CD14-positive monocyte (primary cell): ENCODE measurements around the gene LRRC4. TPM values are rescaled to one million over a fixed set of nuclear protein-coding genes. Genes with fewer than 3 reads are reported as not detected.

Experiments used
- DNase-seq, 3 donors: peaks; one replicate each; pipeline ENCODE4 v3.0.0-alpha.2; 2011 to 2022
- H2AFZ ChIP-seq: 2 replicates; pipeline ENCODE4 v1.6.0; 2012; ENCODE audit warnings: mild to moderate bottlenecking, low read depth, low read length, inconsistent platforms; ENCODE audit not compliant: insufficient read depth, poor library complexity, severe bottlenecking
- H3K27ac ChIP-seq, 2 donors: 1 replicate in 1 of 2; 2 replicates in 1 of 2; pipeline ENCODE4 v1.5.1; 2012 to 2013; ENCODE audit warnings: low read length in 2 of 2, control low read depth in 1 of 2, inconsistent platforms in 1 of 2, low read depth in 1 of 2, mild to moderate bottlenecking in 1 of 2
- H3K27me3 ChIP-seq, 2 donors: one replicate each; pipeline versions ENCODE4 v1.6.0 to v1.6.1; 2011 to 2013; ENCODE audit warnings: low read length in 2 of 2; ENCODE audit not compliant: control insufficient read depth in 2 of 2, insufficient read depth in 2 of 2
- H3K36me3 ChIP-seq, 2 donors: replicated peaks in 1 of 2; 1 replicate in 1 of 2; 2 replicates in 1 of 2; pipeline versions ENCODE4 v1.5.1 to v1.6.1; 2012 to 2013; ENCODE audit warnings: low read length in 2 of 2, control low read depth in 1 of 2, inconsistent platforms in 1 of 2, mild to moderate bottlenecking in 1 of 2; ENCODE audit not compliant: insufficient read depth in 2 of 2, control insufficient read depth in 1 of 2
- H3K4me1 ChIP-seq, 2 donors: 1 replicate in 1 of 2; 2 replicates in 1 of 2; pipeline versions ENCODE4 v1.5.1 to v1.6.1; 2012 to 2013; ENCODE audit warnings: low read length in 2 of 2, control low read depth in 1 of 2, inconsistent platforms in 1 of 2, mild to moderate bottlenecking in 1 of 2, moderate library complexity in 1 of 2; ENCODE audit not compliant: insufficient read depth in 2 of 2, control insufficient read depth in 1 of 2
- H3K4me2 ChIP-seq: replicated peaks from 2 replicates; pipeline ENCODE3; 2012; ENCODE audit warnings: low read length, moderate library complexity, mild to moderate bottlenecking; ENCODE audit not compliant: poor library complexity, severe bottlenecking; ENCODE audit errors: extremely low read depth
- H3K4me3 ChIP-seq, 3 experiments: fragments of 200-600 bp in 1 of 3; sonication (generic) in 1 of 3; replicated peaks in 1 of 3; 1 replicate in 2 of 3; 2 replicates in 1 of 3; pipeline ENCODE4 v1.5.1; 2011 to 2013; ENCODE audit warnings: low read length in 3 of 3, mild to moderate bottlenecking in 3 of 3, control low read depth in 2 of 3, low read depth in 2 of 3, inconsistent platforms in 1 of 3, moderate library complexity in 1 of 3
- H3K79me2 ChIP-seq: 2 replicates; pipeline ENCODE4 v1.6.0; 2012; ENCODE audit warnings: mild to moderate bottlenecking, control low read depth, inconsistent platforms, low read length, moderate library complexity; ENCODE audit not compliant: insufficient read depth
- H3K9ac ChIP-seq: 2 replicates; pipeline ENCODE4 v1.6.0; 2017; ENCODE audit warnings: low read length, mild to moderate bottlenecking; ENCODE audit not compliant: insufficient read depth, poor library complexity, severe bottlenecking
- H3K9me3 ChIP-seq, 2 donors: replicated peaks in 1 of 2; 1 replicate in 1 of 2; 2 replicates in 1 of 2; pipeline versions ENCODE4 v1.5.1 to v1.6.1; 2012 to 2013; ENCODE audit warnings: low read length in 2 of 2, control low read depth in 1 of 2; ENCODE audit not compliant: control insufficient read depth in 1 of 2, insufficient read depth in 1 of 2
- H4K20me1 ChIP-seq: 2 replicates; pipeline ENCODE4 v1.6.0; 2012; ENCODE audit warnings: mild to moderate bottlenecking, low read length, control low read depth, moderate library complexity; ENCODE audit not compliant: insufficient read depth
- H3K27ac Mint-ChIP-seq, 7 donors: one replicate each; pipeline ENCODE4 v1.8.0; 2020; ENCODE audit warnings: mild to moderate bottlenecking in 7 of 7, mixed read lengths in 7 of 7, moderate library complexity in 6 of 7, inconsistent platforms in 2 of 7
- H3K27me3 Mint-ChIP-seq, 3 donors: one replicate each; pipeline ENCODE4 v1.8.0; 2021 to 2022; ENCODE audit warnings: low read depth in 3 of 3, mild to moderate bottlenecking in 3 of 3, mixed read lengths in 3 of 3, moderate library complexity in 3 of 3, inconsistent platforms in 1 of 3
- H3K36me3 Mint-ChIP-seq, 2 donors: one replicate each; pipeline ENCODE4 v1.8.0; 2020; ENCODE audit warnings: mixed read lengths in 2 of 2, inconsistent platforms in 1 of 2, mild to moderate bottlenecking in 1 of 2
- H3K4me1 Mint-ChIP-seq: one replicate; pipeline ENCODE4 v1.8.0; 2020; ENCODE audit warnings: mild to moderate bottlenecking, mixed read lengths
- H3K4me3 Mint-ChIP-seq, 2 donors: one replicate each; pipeline ENCODE4 v1.8.0; 2020; ENCODE audit warnings: mild to moderate bottlenecking in 2 of 2, mixed read lengths in 2 of 2, moderate library complexity in 1 of 2
- H3K9me3 Mint-ChIP-seq, 7 donors: one replicate each; pipeline ENCODE4 v1.8.0; 2020 to 2022; ENCODE audit warnings: mixed read lengths in 7 of 7, mild to moderate bottlenecking in 6 of 7, moderate library complexity in 6 of 7, inconsistent platforms in 2 of 7
- WGBS: methylation state at CpG from one replicate; pipeline ENCODE4 v1.1.5; 2013; ENCODE audit warnings: missing lambda C conversion rate; ENCODE audit not compliant: insufficient coverage; 5-methylcytosine and 5-hydroxymethylcytosine counted together
- intact Hi-C, 2 donors: fragments of 100-400 bp; cut with micrococcal nuclease; formaldehyde crosslinking; loops; one replicate each; pipeline versions ENCODE4 v1.15.0 to v1.15.1; 2023
- polyA plus RNA-seq, 3 donors: library from polyadenylated mRNA; depleted of rRNA in 1 of 3; unstranded in 2 of 3; stranded (reverse) in 1 of 3; fragments of 300-500 nt in 2 of 3; fragments of >200 nt in 1 of 3; fragmentation: Illumina TruSeq in 2 of 3; gene quantifications; 1 replicate in 2 of 3; 2 replicates in 1 of 3; pipeline ENCODE4 v1.2.3, GENCODE V29; 2012 to 2021
- TF ChIP-seq, protein P1 (sequence below): fragments of 200-600 bp; IDR thresholded peaks from one replicate; pipeline ENCODE4 v1.8.0; 2022; ENCODE audit warnings: antibody characterized with exemption, mild to moderate bottlenecking

The LRRC4 gene
- polyA plus RNA-seq, 3 donors = 0.12 to 3.3 (median 0.91) TPM

GRCh38 chr7:127993317-127993716 is 37.9 kb downstream of the LRRC4 start:
- H3K27ac ChIP-seq = no peak overlapping the region
- Mint-ChIP-seq H3K4me3 (no peak overlapping the region), H3K4me1 (peaks cover 2% of the 10 kb centered on the region), H3K27ac (peak overlapping the region in 2 of 7 donors; percentile 22 to 48), H3K36me3 (peaks cover 63 to 65% of the 10 kb centered on the region in 2 donors), H3K9me3 (no peaks in the 10 kb centered on the region), H3K27me3 (peaks cover 0 to 2% (median 1%) of the 10 kb centered on the region in 3 donors)
- no peak overlapping the region for H3K4me2 ChIP-seq
- no peak overlapping the region for H3K4me3 ChIP-seq
- no peak overlapping the region for H2AFZ ChIP-seq
- H4K20me1 ChIP-seq = no peaks in the 10 kb centered on the region
- WGBS = 97% methylated on average over 5 of the region's 6 CpGs
- H3K27me3 ChIP-seq = no peaks in the 10 kb centered on the region
- H3K9me3 ChIP-seq = no peaks in the 10 kb centered on the region
- DNase-seq = no peak
- no peak overlapping the region for H3K9ac ChIP-seq
- intact Hi-C loops = no loop called here
- H3K4me1 ChIP-seq = no peaks in the 10 kb centered on the region
- H3K79me2 ChIP-seq = no peaks in the 10 kb centered on the region
- peaks cover 42 to 79% of the 10 kb centered on the region in 2 donors for H3K36me3 ChIP-seq
- TF ChIP-seq, protein P1, sequence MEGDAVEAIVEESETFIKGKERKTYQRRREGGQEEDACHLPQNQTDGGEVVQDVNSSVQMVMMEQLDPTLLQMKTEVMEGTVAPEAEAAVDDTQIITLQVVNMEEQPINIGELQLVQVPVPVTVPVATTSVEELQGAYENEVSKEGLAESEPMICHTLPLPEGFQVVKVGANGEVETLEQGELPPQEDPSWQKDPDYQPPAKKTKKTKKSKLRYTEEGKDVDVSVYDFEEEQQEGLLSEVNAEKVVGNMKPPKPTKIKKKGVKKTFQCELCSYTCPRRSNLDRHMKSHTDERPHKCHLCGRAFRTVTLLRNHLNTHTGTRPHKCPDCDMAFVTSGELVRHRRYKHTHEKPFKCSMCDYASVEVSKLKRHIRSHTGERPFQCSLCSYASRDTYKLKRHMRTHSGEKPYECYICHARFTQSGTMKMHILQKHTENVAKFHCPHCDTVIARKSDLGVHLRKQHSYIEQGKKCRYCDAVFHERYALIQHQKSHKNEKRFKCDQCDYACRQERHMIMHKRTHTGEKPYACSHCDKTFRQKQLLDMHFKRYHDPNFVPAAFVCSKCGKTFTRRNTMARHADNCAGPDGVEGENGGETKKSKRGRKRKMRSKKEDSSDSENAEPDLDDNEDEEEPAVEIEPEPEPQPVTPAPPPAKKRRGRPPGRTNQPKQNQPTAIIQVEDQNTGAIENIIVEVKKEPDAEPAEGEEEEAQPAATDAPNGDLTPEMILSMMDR = no peak

DNA sequence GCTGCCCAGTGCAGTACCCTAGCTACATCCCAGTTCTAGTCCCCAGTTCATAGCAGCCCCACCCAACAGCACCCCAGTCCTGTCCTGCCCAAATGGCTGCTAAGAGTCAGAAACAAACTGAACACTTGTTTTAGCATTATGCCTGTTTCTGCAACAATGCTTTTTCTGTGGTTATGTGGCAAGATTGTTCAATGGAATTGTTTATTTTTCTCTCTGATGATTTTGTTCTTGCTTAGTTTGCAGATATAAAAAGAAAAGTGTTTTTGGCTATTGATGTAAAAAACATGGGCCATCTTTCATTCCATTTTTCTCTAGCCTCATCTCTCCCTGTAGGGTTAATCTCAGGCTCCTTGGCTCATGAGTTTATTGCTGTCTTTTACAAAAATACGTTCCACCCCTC is 42.5 kb downstream of the LRRC4 start:
- peaks cover 47 to 60% of the 10 kb centered on the region in 2 donors for H3K36me3 Mint-ChIP-seq
- TF ChIP-seq, protein P1 = no peak
- Histone ChIP-seq H3K36me3 (peaks cover 23 to 58% of the 10 kb centered on the region in 2 donors), H3K27me3 (no peaks in the 10 kb centered on the region), H4K20me1 (no peaks in the 10 kb centered on the region), H3K4me3 (no peak overlapping the region), H3K4me1 (no peaks in the 10 kb centered on the region), H3K9ac (no peak overlapping the region), H3K9me3 (no peaks in the 10 kb centered on the region), H3K79me2 (no peaks in the 10 kb centered on the region), H3K27ac (no peak overlapping the region), H2AFZ (no peak overlapping the region), H3K4me2 (no peak overlapping the region)
- intact Hi-C loops = no loop called here
- peaks cover 0 to 2% (median 1%) of the 10 kb centered on the region in 3 donors for H3K27me3 Mint-ChIP-seq
- H3K27ac Mint-ChIP-seq = peak overlapping the region in 1 of 7 donors; percentile 30
- H3K9me3 Mint-ChIP-seq = no peaks in the 10 kb centered on the region
- no peak overlapping the region for H3K4me3 Mint-ChIP-seq
- WGBS = 100% methylated on average over 1 of the region's 1 CpG
- peaks cover 2% of the 10 kb centered on the region for H3K4me1 Mint-ChIP-seq
- no peak for DNase-seq
